Lung (tissue), 12 donors: ENCODE measurements around the gene EYS. TPM values are rescaled to one million over a fixed set of nuclear protein-coding genes. Genes with fewer than 3 reads are reported as not detected.

Source experiments
- ATAC-seq: fragments of 200-7000 bp; cut with Tn5 transposase; one replicate; pipeline ENCODE4 v1.9.1; 2020; ENCODE audit warnings: moderate number of reproducible peaks; ENCODE audit not compliant: insufficient read depth, low FRiP score
- DNase-seq, 3 donors: peaks; one replicate each; pipeline ENCODE4 v3.0.0-alpha.2; 2013 to 2017
- H3K27ac ChIP-seq, 2 donors: one replicate each; pipeline ENCODE4 v1.5.1; 2013; ENCODE audit warnings: mild to moderate bottlenecking in 2 of 2, moderate library complexity in 2 of 2, control low read depth in 1 of 2, inconsistent platforms in 1 of 2, low read depth in 1 of 2, low read length in 1 of 2
- H3K27me3 ChIP-seq, 3 donors: one replicate each; pipeline ENCODE4 v1.5.1; 2013; ENCODE audit warnings: low read length in 2 of 3; ENCODE audit not compliant: control insufficient read depth in 3 of 3, insufficient read depth in 3 of 3
- H3K36me3 ChIP-seq, 4 donors: one replicate each; pipeline ENCODE4 v1.5.1; 2013; ENCODE audit warnings: low read length in 4 of 4, mild to moderate bottlenecking in 1 of 4, moderate library complexity in 1 of 4; ENCODE audit not compliant: control insufficient read depth in 4 of 4, insufficient read depth in 4 of 4
- H3K4me1 ChIP-seq, 5 donors: one replicate each; pipeline ENCODE4 v1.5.1; 2013; ENCODE audit warnings: low read length in 5 of 5, mild to moderate bottlenecking in 2 of 5, moderate library complexity in 1 of 5; ENCODE audit not compliant: control insufficient read depth in 5 of 5, insufficient read depth in 5 of 5
- H3K4me3 ChIP-seq: one replicate; pipeline ENCODE4 v1.5.1; 2013; ENCODE audit warnings: mild to moderate bottlenecking, control low read depth, moderate library complexity
- H3K9ac ChIP-seq, 2 donors: one replicate each; pipeline ENCODE4 v1.5.1; 2013; ENCODE audit warnings: low read length in 2 of 2, control low read depth in 1 of 2; ENCODE audit not compliant: insufficient read depth in 1 of 2
- H3K9me3 ChIP-seq, 4 donors: one replicate each; pipeline ENCODE4 v1.5.1; 2013; ENCODE audit warnings: low read length in 3 of 4, mild to moderate bottlenecking in 1 of 4, moderate library complexity in 1 of 4; ENCODE audit not compliant: control insufficient read depth in 4 of 4, insufficient read depth in 3 of 4
- CTCF ChIP-seq: IDR thresholded peaks from 2 replicates; pipeline ENCODE4 v1.5.1; 2012; ENCODE audit warnings: mild to moderate bottlenecking; ENCODE audit errors: control extremely low read depth, extremely low read depth
- WGBS, 2 donors: extraction: QIAGEN DNeasy Blood & Tissue Kit; methylation state at CpG; one replicate each; pipeline ENCODE4 v1.1.7; 2013; 5-methylcytosine and 5-hydroxymethylcytosine counted together
- polyA plus RNA-seq, 2 donors: library from polyadenylated mRNA; stranded (reverse); fragments of 200-250 nt; gene quantifications; one replicate each; pipeline ENCODE4 v1.2.1, GENCODE V29; 2013
- total RNA-seq, 2 donors: library from RNA; depleted of rRNA in 1 of 2; stranded (reverse); fragments of >200 nt in 1 of 2; gene quantifications; one replicate each; pipeline ENCODE4 v1.2.1, GENCODE V29; 2014 to 2021
- donor health status: control.
- donor health status: control.
- donor health status: Bipolar disorder and iron deficiency.
- donor health status: healthy.
- donor health status: DM: yes; HTN: yes; CAD: no.

Gene EYS
- total and polyA plus RNA-seq, 4 donors: 0.06 to 0.34 (median 0.12) TPM

DNA sequence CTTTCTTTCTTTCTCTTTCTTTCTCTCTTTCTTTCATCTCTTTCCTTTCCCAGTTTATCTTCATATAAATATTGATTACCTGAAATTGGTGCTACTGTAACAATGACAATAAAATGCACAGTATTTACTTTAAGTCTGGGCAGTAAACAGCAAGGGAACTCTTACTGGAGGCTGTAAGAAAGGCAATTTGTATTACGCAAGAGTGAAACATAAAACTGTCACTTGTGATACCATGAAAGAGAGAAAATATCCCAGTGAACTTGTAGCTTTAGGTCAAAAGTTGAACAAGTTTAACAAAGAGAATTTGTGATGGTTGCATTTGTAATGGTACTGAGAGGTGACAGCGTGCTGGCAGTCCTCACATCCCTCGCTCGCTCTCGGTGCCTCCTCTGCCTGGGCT lies 80.0 kb downstream of the EYS start:
- Histone ChIP-seq H3K9me3 (no peaks in the 10 kb centered on the region), H3K27me3 (no peaks in the 10 kb centered on the region), H3K27ac (no peak overlapping the region), H3K4me1 (no peaks in the 10 kb centered on the region), H3K36me3 (no peaks in the 10 kb centered on the region), H3K4me3 (no peak overlapping the region), H3K9ac (no peak overlapping the region)
- 81 to 97% methylated on average over 5 of the region's 5 CpGs for WGBS, 2 donors
- no peak for TF ChIP-seq CTCF
- DNase-seq (no peak), ATAC-seq (no peak)

- Histone ChIP-seq H3K27me3 (no peaks in the 10 kb centered on the region), H3K36me3 (no peaks in the 10 kb centered on the region), H3K4me3 (no peak overlapping the region), H3K27ac (no peak overlapping the region), H3K4me1 (no peaks in the 10 kb centered on the region), H3K9me3 (no peaks in the 10 kb centered on the region), H3K9ac (no peak overlapping the region)
- no peak for DNase-seq
- no peak for ATAC-seq
- WGBS, 2 donors: 67 to 75% methylated on average over 2 of the region's 2 CpGs
- TF ChIP-seq CTCF: no peak
These were observed 83.5 kb downstream of the EYS start for GRCh38 chr6:65623566-65623965.

DNA sequence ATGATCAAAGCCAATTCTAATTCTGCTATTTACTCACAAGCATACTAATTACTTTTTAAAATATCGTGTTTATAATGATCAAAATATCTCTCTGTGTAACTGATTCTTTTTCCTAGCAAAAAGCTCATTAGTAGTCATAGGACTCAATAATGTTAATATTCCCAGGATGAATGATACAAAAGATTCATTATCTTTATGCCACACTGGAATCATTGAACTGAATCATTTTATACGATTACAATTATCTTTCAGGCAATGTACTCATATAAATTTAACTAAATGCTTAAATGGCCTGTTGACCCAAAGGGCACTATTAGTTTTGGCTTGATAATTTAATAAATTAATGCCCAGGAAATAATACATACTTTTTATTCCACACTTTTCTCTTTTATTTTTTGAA lies 96.3 kb downstream of the EYS start:
- no peak for TF ChIP-seq CTCF
- H3K27me3 ChIP-seq: no peaks in the 10 kb centered on the region
- DNase-seq (no peak), ATAC-seq (no peak)
- H3K27ac ChIP-seq: no peak overlapping the region
- H3K36me3 ChIP-seq: no peaks in the 10 kb centered on the region
- H3K9me3 ChIP-seq: no peaks in the 10 kb centered on the region
- no peaks in the 10 kb centered on the region for H3K4me1 ChIP-seq
- no peak overlapping the region for H3K4me3 ChIP-seq
- 92 to 94% methylated on average over 2 of the region's 2 CpGs for WGBS, 2 donors
- no peak overlapping the region for H3K9ac ChIP-seq

GRCh38 chr6:65595540-65595939 lies 111.5 kb downstream of the EYS start:
- H3K27ac ChIP-seq: no peak overlapping the region
- no peak overlapping the region for H3K4me3 ChIP-seq
- 81 to 91% methylated on average over 4 of the region's 4 CpGs for WGBS, 2 donors
- no peak for ATAC-seq
- no peak overlapping the region for H3K9ac ChIP-seq
- H3K36me3 ChIP-seq: no peaks in the 10 kb centered on the region
- H3K9me3 ChIP-seq: peaks cover 0 to 2% (median 0%) of the 10 kb centered on the region in 4 donors
- no peaks in the 10 kb centered on the region for H3K27me3 ChIP-seq
- TF ChIP-seq CTCF: no peak
- no peak for DNase-seq
- no peaks in the 10 kb centered on the region for H3K4me1 ChIP-seq
